Progenitor cell of endocrine pancreas (in vitro differentiated cells): ENCODE data around the gene DCAF11. TPM values are rescaled to one million over a fixed set of nuclear protein-coding genes. Genes with fewer than 3 reads are reported as not detected.

ENCODE experiments used
- DNase-seq: peaks from one replicate; pipeline ENCODE4 v3.0.0; 2021; ENCODE audit warnings: low spot score; ENCODE audit not compliant: unreplicated experiment
- H3K27ac Mint-ChIP-seq: 2 replicates; pipeline ENCODE4 v1.8.0; 2021; ENCODE audit warnings: mild to moderate bottlenecking, moderate library complexity, mixed read lengths
- H3K27me3 Mint-ChIP-seq: 2 replicates; pipeline ENCODE4 v1.8.0; 2021; ENCODE audit warnings: mixed read lengths
- H3K36me3 Mint-ChIP-seq: 2 replicates; pipeline ENCODE4 v1.8.0; 2022; ENCODE audit warnings: mixed read lengths; ENCODE audit not compliant: insufficient read depth
- H3K4me1 Mint-ChIP-seq: 2 replicates; pipeline ENCODE4 v1.8.0; 2021; ENCODE audit warnings: low read depth, mixed read lengths
- H3K4me3 Mint-ChIP-seq: 2 replicates; pipeline ENCODE4 v1.8.0; 2021; ENCODE audit warnings: low read depth, mild to moderate bottlenecking, moderate library complexity, mixed read lengths
- H3K9me3 Mint-ChIP-seq: 2 replicates; pipeline ENCODE4 v1.8.0; 2021; ENCODE audit warnings: low read depth, mixed read lengths
- total RNA-seq: library from RNA; stranded (reverse); gene quantifications from 2 replicates; pipeline ENCODE4 v1.2.1, GENCODE V29; 2021
- TF ChIP-seq, protein P1 (sequence below): fragments of 200-600 bp; sonication (generic); IDR thresholded peaks from one replicate; pipeline ENCODE4 v1.5.0; 2021; ENCODE audit warnings: antibody characterized with exemption, mild to moderate bottlenecking; ENCODE audit not compliant: unreplicated experiment

The DCAF11 gene
- total RNA-seq, 1 donor from 2014 or later, result 79.7 TPM

DNA sequence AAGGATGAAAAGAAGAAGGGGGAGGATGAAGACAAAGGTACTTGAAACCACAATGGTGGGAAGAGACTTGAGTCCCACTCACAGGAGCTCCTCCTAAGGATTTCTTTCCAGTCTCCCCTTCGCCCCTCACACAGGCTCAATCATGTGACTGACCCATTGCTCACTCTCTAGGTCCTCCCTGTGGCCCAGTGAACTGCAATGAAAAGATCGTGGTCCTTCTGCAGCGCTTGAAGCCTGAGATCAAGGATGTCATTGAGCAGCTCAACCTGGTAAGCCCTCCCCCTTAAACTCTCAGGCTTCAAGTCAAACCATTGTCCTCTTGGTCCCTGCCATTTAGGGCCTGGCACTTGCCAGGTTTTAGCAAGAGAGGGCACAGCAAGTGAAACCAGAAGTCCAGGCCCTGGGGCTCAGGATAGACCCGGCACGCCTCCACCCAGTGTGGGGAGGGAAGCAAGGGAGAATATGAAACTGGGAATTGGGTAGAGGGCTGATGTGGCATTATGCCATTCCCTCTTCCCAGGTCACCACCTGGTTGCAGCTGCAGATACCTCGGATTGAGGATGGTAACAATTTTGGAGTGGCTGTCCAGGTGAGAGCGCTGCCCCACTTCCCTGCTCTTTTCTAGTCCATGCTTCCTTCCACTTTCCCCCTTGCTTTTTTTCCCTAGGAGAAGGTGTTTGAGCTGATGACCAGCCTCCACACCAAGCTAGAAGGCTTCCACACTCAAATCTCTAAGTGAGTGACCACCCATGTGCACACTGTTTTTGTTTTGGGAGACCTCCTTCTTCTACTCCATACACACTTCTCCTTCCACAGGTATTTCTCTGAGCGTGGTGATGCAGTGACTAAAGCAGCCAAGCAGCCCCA, 23.2 kb downstream of the DCAF11 start:
- Mint-ChIP-seq H3K4me3 (peak overlapping the region; percentile 55), H3K36me3 (peaks cover 5% of the 10 kb centered on the region), H3K9me3 (no peaks in the 10 kb centered on the region), H3K27ac (no peak overlapping the region), H3K27me3 (no peaks in the 10 kb centered on the region), H3K4me1 (peaks cover 28% of the 10 kb centered on the region)
- TF ChIP-seq, protein P1, sequence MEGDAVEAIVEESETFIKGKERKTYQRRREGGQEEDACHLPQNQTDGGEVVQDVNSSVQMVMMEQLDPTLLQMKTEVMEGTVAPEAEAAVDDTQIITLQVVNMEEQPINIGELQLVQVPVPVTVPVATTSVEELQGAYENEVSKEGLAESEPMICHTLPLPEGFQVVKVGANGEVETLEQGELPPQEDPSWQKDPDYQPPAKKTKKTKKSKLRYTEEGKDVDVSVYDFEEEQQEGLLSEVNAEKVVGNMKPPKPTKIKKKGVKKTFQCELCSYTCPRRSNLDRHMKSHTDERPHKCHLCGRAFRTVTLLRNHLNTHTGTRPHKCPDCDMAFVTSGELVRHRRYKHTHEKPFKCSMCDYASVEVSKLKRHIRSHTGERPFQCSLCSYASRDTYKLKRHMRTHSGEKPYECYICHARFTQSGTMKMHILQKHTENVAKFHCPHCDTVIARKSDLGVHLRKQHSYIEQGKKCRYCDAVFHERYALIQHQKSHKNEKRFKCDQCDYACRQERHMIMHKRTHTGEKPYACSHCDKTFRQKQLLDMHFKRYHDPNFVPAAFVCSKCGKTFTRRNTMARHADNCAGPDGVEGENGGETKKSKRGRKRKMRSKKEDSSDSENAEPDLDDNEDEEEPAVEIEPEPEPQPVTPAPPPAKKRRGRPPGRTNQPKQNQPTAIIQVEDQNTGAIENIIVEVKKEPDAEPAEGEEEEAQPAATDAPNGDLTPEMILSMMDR, result no peak
- no peak for DNase-seq

DNA sequence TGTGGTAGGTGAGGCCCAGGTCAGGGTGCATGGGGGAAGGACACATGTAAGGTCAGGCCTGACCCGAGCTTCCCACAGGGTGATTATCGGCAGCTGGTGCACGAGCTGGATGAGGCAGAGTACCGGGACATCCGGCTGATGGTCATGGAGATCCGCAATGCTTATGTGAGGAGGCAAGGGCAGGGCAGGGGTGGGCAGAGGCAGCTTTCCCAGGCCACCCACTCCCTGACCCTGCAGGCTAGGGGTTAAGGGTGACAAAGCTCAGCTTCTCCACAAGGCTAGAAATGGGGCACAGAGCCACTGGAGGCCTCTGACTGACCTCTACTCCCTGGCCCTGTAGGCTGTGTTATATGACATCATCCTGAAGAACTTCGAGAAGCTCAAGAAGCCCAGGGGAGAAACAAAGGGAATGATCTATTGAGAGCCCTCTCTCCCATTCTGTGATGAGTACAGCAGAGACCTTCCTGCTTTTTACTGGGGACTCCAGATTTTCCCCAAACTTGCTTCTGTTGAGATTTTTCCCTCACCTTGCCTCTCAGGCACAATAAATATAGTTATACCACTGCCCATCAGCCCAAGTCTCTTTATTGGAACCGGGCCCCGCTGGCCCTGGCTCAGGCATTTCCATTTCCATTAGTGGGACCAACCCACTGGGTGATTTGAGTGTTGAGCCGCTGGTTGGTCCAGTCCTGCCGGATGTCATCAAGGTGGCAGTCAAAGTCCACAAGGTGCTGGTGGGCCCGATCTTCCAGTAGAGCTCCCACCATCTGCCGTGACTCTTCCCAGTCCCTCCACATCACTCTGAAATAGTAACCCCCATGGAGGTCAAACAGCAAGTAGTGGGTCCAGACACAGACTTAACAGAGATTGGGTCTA, 24.1 kb downstream of the DCAF11 start:
- H3K27ac Mint-ChIP-seq, result no peak overlapping the region
- TF ChIP-seq, protein P1, result no peak
- H3K9me3 Mint-ChIP-seq, result no peaks in the 10 kb centered on the region
- DNase-seq, result no peak
- H3K27me3 Mint-ChIP-seq, result no peaks in the 10 kb centered on the region
- peak overlapping the region; percentile 61 for H3K4me3 Mint-ChIP-seq
- H3K36me3 Mint-ChIP-seq, result peaks cover 5% of the 10 kb centered on the region
- peaks cover 28% of the 10 kb centered on the region for H3K4me1 Mint-ChIP-seq

DNA sequence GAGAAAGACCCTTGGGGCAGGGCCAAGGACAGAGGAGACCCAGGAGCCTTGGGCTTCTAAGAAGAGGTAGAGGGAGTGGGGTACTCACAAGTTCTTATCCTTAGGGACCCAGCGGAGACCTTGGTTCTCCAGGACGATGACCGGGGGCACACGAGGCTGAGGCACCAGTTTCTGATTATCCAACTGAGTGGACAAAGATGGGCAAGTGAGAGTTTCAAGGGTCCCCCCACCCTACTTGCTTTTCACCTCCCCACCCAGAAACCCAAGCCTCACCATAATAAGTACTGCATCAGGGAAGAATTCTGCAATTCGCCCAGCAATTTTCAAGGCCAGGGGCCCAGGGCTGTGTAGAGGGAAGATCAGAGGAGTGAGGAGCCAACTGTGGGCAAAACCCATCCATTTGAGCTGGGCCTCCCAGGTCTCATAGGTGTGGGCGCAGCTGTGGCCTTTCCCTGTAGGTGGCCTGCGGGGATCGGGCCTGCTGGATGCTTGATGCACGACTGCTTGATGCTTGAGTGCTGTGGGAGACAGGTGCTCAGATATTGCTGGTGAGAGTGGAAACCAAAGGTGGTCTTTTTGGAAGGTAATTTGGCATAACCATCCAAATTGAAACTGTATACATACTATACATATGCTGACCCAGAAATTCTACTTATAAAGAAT, 24.8 kb downstream of the DCAF11 start:
- Mint-ChIP-seq H3K27me3 (no peaks in the 10 kb centered on the region), H3K4me3 (peak overlapping the region; percentile 61), H3K36me3 (peaks cover 6% of the 10 kb centered on the region), H3K9me3 (no peaks in the 10 kb centered on the region), H3K27ac (no peak overlapping the region), H3K4me1 (peaks cover 28% of the 10 kb centered on the region)
- TF ChIP-seq, protein P1, result no peak
- no peak for DNase-seq

DNA sequence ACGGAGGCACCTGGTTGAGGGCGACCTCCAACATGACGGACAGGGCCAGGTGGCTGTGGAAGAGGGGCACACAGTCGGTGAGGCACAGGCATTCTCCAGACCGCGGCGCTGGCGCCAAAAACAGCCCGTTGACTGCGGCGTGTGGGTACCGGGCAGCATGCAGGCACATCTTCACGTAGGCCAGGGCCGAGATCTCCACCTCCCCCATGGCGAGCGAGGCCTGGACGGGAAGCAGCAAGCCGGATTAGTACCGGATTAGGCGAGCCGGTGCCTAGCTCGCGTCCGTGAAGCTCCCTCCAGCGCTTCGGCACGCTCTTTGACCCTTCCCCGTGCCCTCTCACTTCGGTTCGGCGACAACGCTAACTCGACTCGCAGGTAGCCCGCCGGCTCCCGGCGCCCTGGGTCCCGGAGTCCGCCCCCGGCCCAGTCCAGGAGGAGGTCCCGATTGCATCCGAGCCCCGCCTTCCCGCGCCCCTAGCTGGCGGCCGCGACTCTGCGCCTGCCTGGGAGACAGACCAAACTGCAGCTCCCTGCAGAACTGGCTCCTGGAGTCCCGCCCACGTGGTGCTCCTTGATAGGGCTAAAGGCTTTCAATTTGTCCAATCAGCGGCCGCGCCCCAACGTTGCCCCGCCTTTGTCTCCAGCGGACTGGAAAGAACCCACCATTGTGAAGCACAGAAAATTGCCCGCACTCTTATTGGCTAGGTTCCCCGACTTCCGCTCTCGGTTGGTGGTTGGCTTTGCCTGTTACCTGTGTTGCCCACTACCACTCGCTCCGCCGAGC, 26.7 kb downstream of the DCAF11 start, which contains the start of gene EMC9:
Gene EMC9, minus strand, starts transcription at position 495 of the 784 bp plus-strand sequence. Its CDS starts 287 bp downstream, at position 208.
- TF ChIP-seq, protein P1, result peak; percentile 38
- Mint-ChIP-seq H3K9me3 (no peaks in the 10 kb centered on the region), H3K36me3 (peaks cover 6% of the 10 kb centered on the region), H3K4me3 (peak within 1 kb of the TSS; percentile 95), H3K27me3 (no peaks in the 10 kb centered on the region), H3K27ac (peak within 1 kb of the TSS; percentile 95), H3K4me1 (peaks cover 35% of the 10 kb centered on the region)
- DNase-seq, result peak; percentile 99
